Peyer's patch (tissue), 4 donors: Measurements from ENCODE around the gene TTC12.

Experiments used
- CTCF ChIP-seq, 6 experiments: fragments of 450-650 bp in 4 of 6; fragments of 200-600 bp in 2 of 6; sonication (generic) in 1 of 6; IDR thresholded peaks; one replicate each; pipeline ENCODE4 v1.5.1; 2017 to 2019; ENCODE audit warnings: antibody characterized with exemption in 6 of 6, mild to moderate bottlenecking in 3 of 6, moderate library complexity in 1 of 6
- POLR2A ChIP-seq, 2 donors: fragments of 450-650 bp; IDR thresholded peaks; one replicate each; pipeline ENCODE4 v1.5.1; 2017; ENCODE audit warnings: antibody characterized with exemption in 2 of 2, mild to moderate bottlenecking in 2 of 2, moderate library complexity in 2 of 2

- TF ChIP-seq CTCF (IDR thresholded peaks at IDR 0.05) (no peak), POLR2A (IDR thresholded peaks at IDR 0.05) (no peak)
Measured at GRCh38 chr11:113269096-113269495, 45.3 kb upstream of the TTC12 start.
